Fibroblast of mammary gland (primary cell): ENCODE data around the gene PRKCZ.

ENCODE experiments used
- DNase-seq: peaks from one replicate; pipeline ENCODE4 v3.0.0-alpha.2; 2010; ENCODE audit warnings: low read depth
- H3K4me3 ChIP-seq: 2 replicates; pipeline ENCODE4 v1.5.1; 2011; ENCODE audit warnings: low read depth, mild to moderate bottlenecking, low read length, moderate library complexity; ENCODE audit not compliant: control insufficient read depth
- CTCF ChIP-seq: conservative IDR thresholded peaks from 2 replicates; pipeline ENCODE4 v1.5.1; 2011; ENCODE audit warnings: low read depth, low read length, inconsistent platforms; ENCODE audit not compliant: control insufficient read depth, insufficient read depth

The PRKCZ gene

GRCh38 chr1:2009101-2010053, 40.8 kb upstream of the PRKCZ start:
- H3K4me3 ChIP-seq, result no peak overlapping the region
- no peak for DNase-seq
- TF ChIP-seq CTCF, result no peak

- no peak for TF ChIP-seq CTCF
- DNase-seq, result no peak
- no peak overlapping the region for H3K4me3 ChIP-seq
Observed at GRCh38 chr1:2014181-2014580, 36.0 kb upstream of the PRKCZ start.

DNA sequence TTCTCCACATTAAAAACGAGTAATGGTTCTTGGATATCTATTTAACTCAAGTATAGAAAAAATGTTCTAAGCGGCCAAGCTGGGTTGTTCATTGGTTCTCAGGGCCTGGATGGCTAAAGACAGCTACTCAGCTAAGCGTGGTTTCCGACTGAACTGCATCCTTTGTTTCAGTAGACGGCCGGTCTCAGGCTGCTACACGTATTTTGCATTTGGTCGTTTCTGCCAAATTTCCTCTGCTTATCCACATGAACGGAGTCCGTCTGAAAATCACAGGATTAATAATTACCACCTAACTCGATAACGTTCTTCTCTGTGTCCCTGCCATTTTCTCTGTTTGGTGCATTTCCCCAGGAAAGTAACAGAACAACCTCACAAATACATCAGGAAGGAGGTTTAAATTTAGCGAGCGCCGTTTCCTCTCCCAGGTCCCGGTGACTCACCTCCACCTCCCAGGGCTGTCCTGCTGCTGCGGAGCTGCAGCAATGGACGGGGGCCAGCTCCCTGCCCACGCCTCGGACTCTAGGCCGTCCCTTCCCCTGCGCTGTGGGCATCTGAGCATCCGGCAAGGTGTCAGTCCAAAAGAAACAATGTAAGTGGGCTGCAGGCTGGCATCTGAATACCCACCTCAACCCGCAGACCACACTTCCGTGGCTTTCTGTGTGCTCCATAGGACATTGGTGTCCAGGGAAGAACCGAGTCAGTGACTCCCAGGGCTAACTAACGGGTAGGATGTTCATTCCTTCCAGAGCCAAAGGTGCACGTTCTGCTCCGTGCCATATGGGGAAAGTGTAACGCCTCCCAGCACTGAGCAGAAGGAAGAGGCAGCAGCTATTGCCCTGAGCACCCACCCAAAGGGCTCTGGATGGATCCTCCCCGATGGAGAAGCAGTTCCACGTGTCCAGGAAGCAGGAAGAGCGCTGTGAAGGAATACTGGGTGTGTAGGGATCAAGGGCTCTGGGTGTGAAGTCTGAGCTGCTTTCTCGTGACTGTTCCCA, 35.2 kb upstream of the PRKCZ start:
- DNase-seq, result peak; percentile 4

GRCh38 chr1:2016123-2016522, 34.1 kb upstream of the PRKCZ start:
- DNase-seq, result no peak
- TF ChIP-seq CTCF, result no peak
- no peak overlapping the region for H3K4me3 ChIP-seq

More for the DNA sequence above, 35.2 kb upstream of the PRKCZ start:
- TF ChIP-seq CTCF, result no peak
- H3K4me3 ChIP-seq, result no peak overlapping the region

GRCh38 chr1:2018217-2019171, 31.7 kb upstream of the PRKCZ start:
- no peak for TF ChIP-seq CTCF
- H3K4me3 ChIP-seq, result no peak overlapping the region

More at GRCh38 chr1:2018217-2019171, 31.7 kb upstream of the PRKCZ start:
- DNase-seq, result no peak
